Astrocyte (in vitro differentiated cells and primary cell): ENCODE results near the gene COL11A2. TPM values are rescaled to one million over a fixed set of nuclear protein-coding genes. Genes with fewer than 3 reads are reported as not detected.

ENCODE experiments used
- DNase-seq: peaks from one replicate; pipeline ENCODE4 v3.0.0-alpha.2; 2010; ENCODE audit warnings: low read depth
- FAIRE-seq: peaks from 2 replicates; lab custom pipeline; 2011; peaks lifted over from hg19 to GRCh38; lab: Jason Lieb, UNC
- H2AFZ ChIP-seq: 2 replicates; pipeline ENCODE4 v1.6.0; 2012; ENCODE audit warnings: low read depth, low read length, inconsistent platforms
- H3K27ac ChIP-seq: 2 replicates; pipeline ENCODE4 v1.5.1; 2011; ENCODE audit warnings: low read depth, low read length, inconsistent platforms
- H3K27me3 ChIP-seq: 2 replicates; pipeline ENCODE4 v1.6.0; 2011; ENCODE audit warnings: low read length, inconsistent platforms; ENCODE audit not compliant: insufficient read depth
- H3K36me3 ChIP-seq: 2 replicates; pipeline ENCODE4 v1.5.1; 2011; ENCODE audit warnings: low read length, inconsistent platforms; ENCODE audit not compliant: insufficient read depth
- H3K4me1 ChIP-seq: 2 replicates; pipeline ENCODE4 v1.5.1; 2011; ENCODE audit warnings: low read length, inconsistent platforms; ENCODE audit not compliant: insufficient read depth
- H3K4me2 ChIP-seq: 2 replicates; pipeline ENCODE4 v1.6.0; 2012; ENCODE audit warnings: low read length, inconsistent platforms
- H3K4me3 ChIP-seq: 2 replicates; pipeline ENCODE4 v1.5.1; 2011; ENCODE audit warnings: low read depth, mild to moderate bottlenecking, low read length, inconsistent platforms; ENCODE audit not compliant: insufficient read depth
- H3K79me2 ChIP-seq: 2 replicates; pipeline ENCODE4 v1.6.0; 2012; ENCODE audit warnings: mild to moderate bottlenecking, low read length, inconsistent platforms; ENCODE audit not compliant: insufficient read depth
- H3K9ac ChIP-seq: 2 replicates; pipeline ENCODE4 v1.6.0; 2012; ENCODE audit warnings: mild to moderate bottlenecking, low read length, inconsistent platforms
- H3K9me3 ChIP-seq: 2 replicates; pipeline ENCODE4 v1.5.1; 2012; ENCODE audit warnings: low read depth, mild to moderate bottlenecking, low read length, inconsistent platforms; ENCODE audit not compliant: insufficient read depth
- H4K20me1 ChIP-seq: 2 replicates; pipeline ENCODE4 v1.6.0; 2012; ENCODE audit warnings: low read length, inconsistent platforms; ENCODE audit not compliant: insufficient read depth
- H3K27ac Mint-ChIP-seq: one replicate; pipeline ENCODE4 v1.8.0; 2021; ENCODE audit warnings: mild to moderate bottlenecking, mixed read lengths; ENCODE audit not compliant: unreplicated experiment
- H3K27me3 Mint-ChIP-seq: one replicate; pipeline ENCODE4 v1.8.0; 2021; ENCODE audit warnings: low read depth, mixed read lengths; ENCODE audit not compliant: unreplicated experiment
- H3K36me3 Mint-ChIP-seq: one replicate; pipeline ENCODE4 v1.8.0; 2021; ENCODE audit warnings: low read depth, mixed read lengths; ENCODE audit not compliant: unreplicated experiment
- H3K4me1 Mint-ChIP-seq: one replicate; pipeline ENCODE4 v1.8.0; 2021; ENCODE audit warnings: low read depth, mixed read lengths; ENCODE audit not compliant: unreplicated experiment
- H3K4me3 Mint-ChIP-seq: one replicate; pipeline ENCODE4 v1.8.0; 2021; ENCODE audit warnings: mild to moderate bottlenecking, moderate library complexity, mixed read lengths; ENCODE audit not compliant: unreplicated experiment
- H3K9me3 Mint-ChIP-seq: one replicate; pipeline ENCODE4 v1.8.0; 2021; ENCODE audit warnings: mild to moderate bottlenecking, mixed read lengths; ENCODE audit not compliant: unreplicated experiment
- CTCF ChIP-seq: IDR thresholded peaks from 2 replicates; pipeline ENCODE4 v1.5.1; 2011; ENCODE audit warnings: low read depth, mild to moderate bottlenecking, inconsistent platforms, low read length, moderate library complexity; ENCODE audit not compliant: insufficient read depth
- EZH2 ChIP-seq: IDR thresholded peaks from 2 replicates; pipeline ENCODE4 v1.6.1; 2012; ENCODE audit warnings: mild to moderate bottlenecking, low read length, inconsistent platforms; ENCODE audit not compliant: insufficient read depth
- total RNA-seq: library from RNA; stranded (reverse); gene quantifications from 2 replicates; pipeline ENCODE4 v1.2.1, GENCODE V29; 2021

COL11A2 gene
- total RNA-seq, 1 donor from 2014 or later: 1.3 TPM

- no peaks in the 10 kb centered on the region for H3K36me3 ChIP-seq
- peaks cover 30% of the 10 kb centered on the region for H3K27me3 Mint-ChIP-seq
- TF ChIP-seq CTCF (no peak), EZH2 (no peak)
- H3K27ac ChIP-seq: no peak overlapping the region
- DNase-seq: no peak
- no peaks in the 10 kb centered on the region for H3K36me3 Mint-ChIP-seq
- no peak overlapping the region for H3K9ac ChIP-seq
- no peak overlapping the region for H3K4me2 ChIP-seq
- no peaks in the 10 kb centered on the region for H4K20me1 ChIP-seq
- H3K79me2 ChIP-seq: no peaks in the 10 kb centered on the region
- peaks cover 14% of the 10 kb centered on the region for H3K9me3 ChIP-seq
- FAIRE-seq: no peak
- no peak overlapping the region for H3K4me3 Mint-ChIP-seq
- no peak overlapping the region for H3K4me3 ChIP-seq
- peaks cover 17% of the 10 kb centered on the region for H3K9me3 Mint-ChIP-seq
- H2AFZ ChIP-seq: no peak overlapping the region
- H3K4me1 Mint-ChIP-seq: no peaks in the 10 kb centered on the region
- no peaks in the 10 kb centered on the region for H3K4me1 ChIP-seq
- H3K27me3 ChIP-seq: peaks cover 21% of the 10 kb centered on the region
- H3K27ac Mint-ChIP-seq: no peak overlapping the region
These were observed 67.3 kb downstream of the COL11A2 start for GRCh38 chr6:33124947-33125346.

DNA sequence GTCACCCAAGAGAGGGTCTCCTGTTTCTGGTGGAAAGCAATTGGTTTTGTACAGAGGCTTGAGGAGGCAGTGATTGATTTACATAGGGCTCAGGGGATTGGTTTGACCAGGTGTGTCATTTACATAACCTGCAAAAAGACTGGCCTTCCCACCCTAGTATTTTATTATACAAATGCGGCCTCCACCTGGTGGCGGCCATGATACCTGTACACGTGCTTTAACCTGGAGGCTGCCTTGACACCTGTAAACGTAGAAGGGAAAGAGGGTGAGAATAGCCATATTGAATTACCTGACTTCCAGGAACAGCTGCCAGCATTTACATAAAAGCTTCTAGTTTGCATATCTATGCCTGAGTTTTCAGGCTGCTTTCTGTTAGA is 67.8 kb downstream of the COL11A2 start:
- H3K4me3 ChIP-seq: no peak overlapping the region

More for the DNA sequence above, 67.8 kb downstream of the COL11A2 start:
- H3K4me2 ChIP-seq: no peak overlapping the region
- Mint-ChIP-seq H3K4me3 (no peak overlapping the region), H3K9me3 (peaks cover 17% of the 10 kb centered on the region), H3K27ac (no peak overlapping the region), H3K4me1 (no peaks in the 10 kb centered on the region), H3K36me3 (no peaks in the 10 kb centered on the region), H3K27me3 (peaks cover 34% of the 10 kb centered on the region)
- H4K20me1 ChIP-seq: no peaks in the 10 kb centered on the region
- TF ChIP-seq EZH2 (no peak), CTCF (no peak)
- no peak overlapping the region for H3K9ac ChIP-seq
- FAIRE-seq (no peak), DNase-seq (no peak)
- H3K9me3 ChIP-seq: peaks cover 14% of the 10 kb centered on the region
- H3K36me3 ChIP-seq: no peaks in the 10 kb centered on the region
- H3K79me2 ChIP-seq: no peaks in the 10 kb centered on the region
- H3K4me1 ChIP-seq: no peaks in the 10 kb centered on the region
- H3K27me3 ChIP-seq: peaks cover 21% of the 10 kb centered on the region
- no peak overlapping the region for H3K27ac ChIP-seq
- H2AFZ ChIP-seq: no peak overlapping the region
